ENCODE data around the gene PELO. TPM values are rescaled to one million over a fixed set of nuclear protein-coding genes. Genes with fewer than 3 reads are reported as not detected.
A peak's percentile ranks its signal among the peaks of the same experiment; 100 is the strongest.

PELO gene, protein sequence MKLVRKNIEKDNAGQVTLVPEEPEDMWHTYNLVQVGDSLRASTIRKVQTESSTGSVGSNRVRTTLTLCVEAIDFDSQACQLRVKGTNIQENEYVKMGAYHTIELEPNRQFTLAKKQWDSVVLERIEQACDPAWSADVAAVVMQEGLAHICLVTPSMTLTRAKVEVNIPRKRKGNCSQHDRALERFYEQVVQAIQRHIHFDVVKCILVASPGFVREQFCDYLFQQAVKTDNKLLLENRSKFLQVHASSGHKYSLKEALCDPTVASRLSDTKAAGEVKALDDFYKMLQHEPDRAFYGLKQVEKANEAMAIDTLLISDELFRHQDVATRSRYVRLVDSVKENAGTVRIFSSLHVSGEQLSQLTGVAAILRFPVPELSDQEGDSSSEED
- 18.0 and 19.0 TPM in 2 replicates for total RNA-seq (ENCODE audit: low replicate concordance)
- long read RNA-seq, partial matches to known transcripts = 119 of 125 reads
- long read RNA-seq, other reads (novel, unspliced or antisense) = 4 of 125 reads

- TF ChIP-seq, protein P1, sequence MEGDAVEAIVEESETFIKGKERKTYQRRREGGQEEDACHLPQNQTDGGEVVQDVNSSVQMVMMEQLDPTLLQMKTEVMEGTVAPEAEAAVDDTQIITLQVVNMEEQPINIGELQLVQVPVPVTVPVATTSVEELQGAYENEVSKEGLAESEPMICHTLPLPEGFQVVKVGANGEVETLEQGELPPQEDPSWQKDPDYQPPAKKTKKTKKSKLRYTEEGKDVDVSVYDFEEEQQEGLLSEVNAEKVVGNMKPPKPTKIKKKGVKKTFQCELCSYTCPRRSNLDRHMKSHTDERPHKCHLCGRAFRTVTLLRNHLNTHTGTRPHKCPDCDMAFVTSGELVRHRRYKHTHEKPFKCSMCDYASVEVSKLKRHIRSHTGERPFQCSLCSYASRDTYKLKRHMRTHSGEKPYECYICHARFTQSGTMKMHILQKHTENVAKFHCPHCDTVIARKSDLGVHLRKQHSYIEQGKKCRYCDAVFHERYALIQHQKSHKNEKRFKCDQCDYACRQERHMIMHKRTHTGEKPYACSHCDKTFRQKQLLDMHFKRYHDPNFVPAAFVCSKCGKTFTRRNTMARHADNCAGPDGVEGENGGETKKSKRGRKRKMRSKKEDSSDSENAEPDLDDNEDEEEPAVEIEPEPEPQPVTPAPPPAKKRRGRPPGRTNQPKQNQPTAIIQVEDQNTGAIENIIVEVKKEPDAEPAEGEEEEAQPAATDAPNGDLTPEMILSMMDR (conservative IDR thresholded peaks at IDR 0.05) = peak; percentile 62
- peak; percentile 73 for DNase-seq (ENCODE audit: extremely low spot score, unreplicated experiment)
- Mint-ChIP-seq H3K36me3 (no peaks in the 10 kb centered on the region), H3K4me1 (ENCODE audit: unreplicated experiment) (peaks cover 15% of the 10 kb centered on the region), H3K27ac (peak within 1 kb of the TSS; percentile 55), H3K9me3 (no peaks in the 10 kb centered on the region), H3K4me3 (peak within 1 kb of the TSS; percentile 93), H3K27me3 (peaks cover 50% of the 10 kb centered on the region)
These were observed at the start of gene PELO, which contains the start of gene ITGA1 for GRCh38 chr5:52787600-52788504. Gene PELO (plus strand): TSS chr5:52787916. CDS start chr5:52800395, 12,479 bp downstream. Gene ITGA1 (plus strand): TSS chr5:52787916. CDS start chr5:52788354, 438 bp downstream.

DNA sequence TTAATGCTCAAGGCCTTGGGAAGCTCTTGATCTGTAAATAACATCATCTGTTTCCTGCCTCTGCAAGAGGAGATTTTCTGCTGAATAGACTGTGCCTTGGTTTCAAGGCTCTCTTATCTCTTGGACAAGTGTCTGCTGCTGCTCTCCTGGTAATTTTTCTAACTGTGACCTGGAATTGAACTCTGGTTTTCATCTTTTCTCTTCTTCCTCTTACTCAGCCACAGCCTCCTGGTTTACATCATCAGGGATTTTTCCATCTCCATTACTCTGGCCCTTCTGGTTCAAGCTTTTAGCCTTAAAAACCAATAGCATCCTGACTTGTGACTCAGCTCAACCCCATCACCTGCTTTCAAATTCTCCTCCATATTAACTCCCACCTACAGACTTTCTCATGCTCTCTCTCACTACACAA is 49.6 kb upstream of the PELO start:
- TF ChIP-seq, protein P1 (conservative IDR thresholded peaks at IDR 0.05) = no peak
- Mint-ChIP-seq H3K9me3 (no peaks in the 10 kb centered on the region), H3K4me3 (no peak overlapping the region), H3K36me3 (no peaks in the 10 kb centered on the region), H3K27me3 (peaks cover 3% of the 10 kb centered on the region), H3K4me1 (ENCODE audit: unreplicated experiment) (no peaks in the 10 kb centered on the region), H3K27ac (no peak overlapping the region)
- no peak for DNase-seq (ENCODE audit: extremely low spot score, unreplicated experiment)

DNA sequence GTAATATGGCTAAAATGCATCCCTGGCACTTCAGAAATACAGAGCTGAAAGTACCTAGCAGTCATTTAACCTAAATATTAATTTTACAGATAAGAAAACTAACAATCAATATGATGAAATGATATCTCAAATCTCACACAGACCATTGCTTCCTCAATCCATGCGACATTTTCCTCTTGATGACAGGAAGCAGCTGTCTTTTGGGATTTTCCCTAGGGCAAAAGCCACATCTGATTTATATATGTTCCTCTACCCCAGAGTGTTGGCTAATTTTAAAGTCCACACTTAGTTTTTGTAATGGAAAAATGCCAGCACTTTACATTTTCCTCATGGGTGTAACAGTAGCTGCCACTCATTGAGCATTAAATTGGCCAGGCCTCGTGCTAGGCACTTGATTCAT is 47.7 kb upstream of the PELO start:
- H3K27me3 Mint-ChIP-seq = peaks cover 3% of the 10 kb centered on the region
- H3K36me3 Mint-ChIP-seq = no peaks in the 10 kb centered on the region
- no peak overlapping the region for H3K27ac Mint-ChIP-seq

GRCh38 chr5:52743012-52743411 is 44.7 kb upstream of the PELO start:
- H3K4me1 Mint-ChIP-seq (ENCODE audit: unreplicated experiment) = peaks cover 4% of the 10 kb centered on the region
- H3K4me3 Mint-ChIP-seq = no peak overlapping the region
- no peaks in the 10 kb centered on the region for H3K9me3 Mint-ChIP-seq
- no peak overlapping the region for H3K27ac Mint-ChIP-seq
- TF ChIP-seq, protein P1 (conservative IDR thresholded peaks at IDR 0.05) = no peak
- no peak for DNase-seq (ENCODE audit: extremely low spot score, unreplicated experiment)
- peaks cover 3% of the 10 kb centered on the region for H3K27me3 Mint-ChIP-seq
- H3K36me3 Mint-ChIP-seq = no peaks in the 10 kb centered on the region

More for the DNA sequence above, 47.7 kb upstream of the PELO start:
- H3K9me3 Mint-ChIP-seq = no peaks in the 10 kb centered on the region
- no peak for DNase-seq (ENCODE audit: extremely low spot score, unreplicated experiment)
- H3K4me3 Mint-ChIP-seq = no peak overlapping the region
- H3K4me1 Mint-ChIP-seq (ENCODE audit: unreplicated experiment) = peaks cover 4% of the 10 kb centered on the region
- TF ChIP-seq, protein P1 (conservative IDR thresholded peaks at IDR 0.05) = no peak

GRCh38 chr5:52743529-52743928 is 44.2 kb upstream of the PELO start:
- TF ChIP-seq, protein P1 (conservative IDR thresholded peaks at IDR 0.05) = no peak
- Mint-ChIP-seq H3K4me1 (ENCODE audit: unreplicated experiment) (peaks cover 4% of the 10 kb centered on the region), H3K36me3 (no peaks in the 10 kb centered on the region), H3K4me3 (no peak overlapping the region), H3K27ac (no peak overlapping the region), H3K9me3 (no peaks in the 10 kb centered on the region), H3K27me3 (peaks cover 3% of the 10 kb centered on the region)
- no peak for DNase-seq (ENCODE audit: extremely low spot score, unreplicated experiment)

Data from type B pancreatic cell (in vitro differentiated cells).